GM18873 (cell line): ENCODE data around the gene FBLN1.
"Not testable (repeated sequence)": the region's sequence is repeated elsewhere in the genome, so short reads cannot be mapped to it uniquely, and the experiment has no call there.

Experiments used
- ATAC-seq: cut with Tn5 transposase; IDR thresholded peaks from one replicate; pipeline ENCODE4 v1.9.1; 2021; ENCODE audit warnings: mild to moderate bottlenecking, moderate library complexity, moderate number of reproducible peaks; ENCODE audit not compliant: unreplicated experiment, low FRiP score

The FBLN1 gene, protein sequence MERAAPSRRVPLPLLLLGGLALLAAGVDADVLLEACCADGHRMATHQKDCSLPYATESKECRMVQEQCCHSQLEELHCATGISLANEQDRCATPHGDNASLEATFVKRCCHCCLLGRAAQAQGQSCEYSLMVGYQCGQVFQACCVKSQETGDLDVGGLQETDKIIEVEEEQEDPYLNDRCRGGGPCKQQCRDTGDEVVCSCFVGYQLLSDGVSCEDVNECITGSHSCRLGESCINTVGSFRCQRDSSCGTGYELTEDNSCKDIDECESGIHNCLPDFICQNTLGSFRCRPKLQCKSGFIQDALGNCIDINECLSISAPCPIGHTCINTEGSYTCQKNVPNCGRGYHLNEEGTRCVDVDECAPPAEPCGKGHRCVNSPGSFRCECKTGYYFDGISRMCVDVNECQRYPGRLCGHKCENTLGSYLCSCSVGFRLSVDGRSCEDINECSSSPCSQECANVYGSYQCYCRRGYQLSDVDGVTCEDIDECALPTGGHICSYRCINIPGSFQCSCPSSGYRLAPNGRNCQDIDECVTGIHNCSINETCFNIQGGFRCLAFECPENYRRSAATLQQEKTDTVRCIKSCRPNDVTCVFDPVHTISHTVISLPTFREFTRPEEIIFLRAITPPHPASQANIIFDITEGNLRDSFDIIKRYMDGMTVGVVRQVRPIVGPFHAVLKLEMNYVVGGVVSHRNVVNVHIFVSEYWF

DNA sequence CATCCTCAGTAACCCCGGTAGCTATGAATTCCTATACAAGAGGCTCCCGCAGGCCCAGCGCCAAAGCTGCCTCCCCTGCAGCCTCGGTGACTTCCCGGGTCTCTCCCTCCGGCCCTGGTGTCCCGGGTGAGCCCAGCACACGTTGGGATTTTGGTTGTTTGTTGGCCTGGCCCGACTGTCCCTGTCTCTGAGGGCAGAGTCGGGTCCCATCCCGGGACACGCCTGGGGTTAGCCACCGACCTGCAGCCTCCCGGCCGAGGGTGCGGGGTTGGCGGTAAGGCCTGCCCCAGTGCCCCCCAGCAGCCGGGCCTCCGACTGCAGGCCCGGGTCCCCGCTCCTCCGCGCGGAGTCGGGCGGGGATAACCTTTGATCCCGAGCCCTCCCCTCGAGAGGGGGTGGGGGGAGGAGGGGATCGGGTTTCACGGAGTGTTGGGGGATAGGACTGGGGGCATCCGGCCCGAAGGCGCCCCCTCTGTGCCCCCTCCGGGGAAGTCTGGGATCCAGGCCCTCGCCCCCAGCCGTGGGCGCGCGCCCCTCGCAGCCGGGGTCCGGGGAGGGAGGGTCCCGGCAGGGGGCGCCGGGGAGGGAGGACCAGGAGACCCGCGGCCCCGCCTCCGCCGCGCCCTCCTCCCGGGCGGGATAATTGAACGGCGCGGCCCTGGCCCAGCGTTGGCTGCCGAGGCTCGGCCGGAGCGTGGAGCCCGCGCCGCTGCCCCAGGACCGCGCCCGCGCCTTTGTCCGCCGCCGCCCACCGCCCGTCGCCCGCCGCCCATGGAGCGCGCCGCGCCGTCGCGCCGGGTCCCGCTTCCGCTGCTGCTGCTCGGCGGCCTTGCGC lies at the start of gene FBLN1:
FBLN1 (plus strand) TSS at position 669 of the 835 bp plus-strand sequence; CDS start at position 772, 103 bp downstream.
- no peak for ATAC-seq

DNA sequence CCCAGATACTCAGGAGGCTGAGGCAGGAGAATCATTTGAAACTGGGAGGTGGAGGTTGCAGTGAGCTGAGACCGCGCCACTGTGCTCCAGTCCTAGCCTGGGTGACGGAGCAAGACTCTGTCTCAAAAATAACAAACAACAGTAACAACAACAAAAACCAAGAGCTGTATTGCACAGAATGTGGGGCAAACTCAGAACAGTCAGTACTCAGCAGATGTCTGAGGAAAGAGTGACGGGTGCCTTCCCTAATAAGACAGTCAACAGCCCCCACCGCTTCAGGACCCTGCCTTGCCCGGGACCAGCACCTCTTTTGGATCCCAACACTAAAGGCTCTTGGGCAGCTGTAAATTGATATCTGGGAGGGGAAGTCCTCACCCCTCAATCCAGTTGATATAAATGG lies 48.9 kb upstream of the FBLN1 start:
- no peak for ATAC-seq

DNA sequence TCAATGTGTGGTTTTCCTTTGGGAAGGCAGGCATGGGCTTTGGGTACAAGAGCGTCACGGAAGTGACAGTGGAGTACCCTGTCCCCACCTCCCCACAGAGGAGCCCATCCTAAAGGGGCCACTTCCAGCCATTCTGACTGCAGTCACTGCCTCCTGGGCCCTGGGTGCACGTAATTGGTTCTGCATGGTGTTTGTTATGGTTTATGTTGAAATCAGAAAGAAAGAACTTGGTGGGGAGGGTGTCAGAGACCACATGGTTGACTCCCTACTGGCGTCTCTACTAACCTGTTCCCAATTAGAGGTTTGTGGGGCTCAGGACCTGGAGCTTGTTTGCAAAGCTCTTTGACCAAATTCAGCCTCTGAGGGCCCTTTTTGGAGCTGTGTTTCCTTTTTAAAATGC lies 48.4 kb upstream of the FBLN1 start:
- ATAC-seq, result no peak

DNA sequence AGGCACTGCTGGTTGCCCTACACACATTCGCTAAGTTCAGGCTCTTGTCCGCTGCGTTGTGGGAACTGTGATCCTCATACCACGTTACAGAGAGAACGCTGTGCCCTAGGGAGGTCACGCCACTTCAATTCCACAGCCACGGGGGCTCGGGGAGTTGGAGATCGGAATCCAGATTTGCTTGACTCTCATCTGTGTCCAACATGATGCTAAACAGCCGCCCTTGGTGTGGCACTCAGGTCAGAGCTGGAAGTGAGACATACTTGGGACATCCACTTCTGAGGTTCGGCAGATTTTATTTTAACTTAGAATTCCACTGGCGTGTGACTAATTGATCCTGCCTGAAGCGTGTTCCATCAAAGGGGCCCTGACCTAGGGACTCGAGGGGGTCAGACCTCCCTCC lies 47.5 kb upstream of the FBLN1 start:
- ATAC-seq, result no peak

DNA sequence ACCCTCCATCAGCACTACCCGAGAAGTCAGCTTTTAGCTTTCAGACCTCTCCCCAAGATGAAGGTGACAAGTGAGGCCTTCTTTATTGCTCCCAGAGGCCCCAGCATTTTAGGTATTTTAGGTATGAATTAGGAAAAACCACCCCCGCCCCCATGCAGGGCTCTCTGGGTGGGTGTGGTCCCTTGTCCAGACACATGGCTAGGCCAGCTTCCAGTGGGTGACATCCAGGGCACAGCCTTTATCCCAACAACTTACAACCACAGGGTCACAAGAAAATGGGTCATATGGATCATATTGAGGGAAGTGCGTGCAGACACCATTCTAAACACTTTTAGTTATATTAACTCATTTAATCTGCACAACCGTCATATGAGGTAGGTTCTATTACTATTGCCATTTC lies 47.1 kb upstream of the FBLN1 start:
- ATAC-seq, result no peak

DNA sequence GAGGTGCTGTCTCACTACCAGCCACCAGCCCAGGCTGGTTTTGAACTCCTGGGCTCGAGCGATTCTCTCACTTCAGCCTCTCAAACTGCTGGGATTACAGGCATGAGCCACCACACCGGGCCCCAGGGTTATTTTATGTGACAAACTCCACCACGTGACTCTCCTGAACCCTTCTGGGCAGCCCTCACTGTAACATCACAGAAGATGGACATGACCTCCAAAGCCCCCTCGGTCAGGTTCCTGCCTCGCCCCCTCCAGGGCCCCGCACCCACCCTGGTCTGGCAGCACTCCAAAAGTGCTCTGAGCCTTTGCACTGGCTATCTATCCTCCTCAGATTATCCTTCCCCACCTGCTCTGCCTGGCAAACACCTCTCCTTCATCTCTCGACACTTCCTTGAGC lies 45.9 kb upstream of the FBLN1 start:
- ATAC-seq, result no peak

DNA sequence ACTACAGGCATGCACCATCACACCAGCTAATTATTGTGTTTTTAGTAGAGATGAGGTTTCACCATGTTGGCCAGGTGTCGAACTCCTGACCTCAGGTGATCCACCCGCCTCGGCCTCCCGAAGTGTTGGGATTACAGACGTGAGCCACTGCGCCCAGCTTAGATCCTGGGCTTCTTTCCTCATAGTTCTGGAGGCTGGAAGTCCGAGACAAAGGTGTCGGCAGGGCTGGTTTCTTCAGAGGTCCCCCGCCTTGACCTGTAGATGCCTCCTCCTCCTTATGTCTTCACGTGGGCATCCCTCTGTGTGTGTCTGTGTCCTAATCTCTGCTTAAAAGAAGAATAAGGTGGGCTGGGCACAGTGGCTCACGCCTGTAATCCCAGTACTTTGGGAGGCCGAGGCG lies 44.2 kb upstream of the FBLN1 start:
- no peak for ATAC-seq

DNA sequence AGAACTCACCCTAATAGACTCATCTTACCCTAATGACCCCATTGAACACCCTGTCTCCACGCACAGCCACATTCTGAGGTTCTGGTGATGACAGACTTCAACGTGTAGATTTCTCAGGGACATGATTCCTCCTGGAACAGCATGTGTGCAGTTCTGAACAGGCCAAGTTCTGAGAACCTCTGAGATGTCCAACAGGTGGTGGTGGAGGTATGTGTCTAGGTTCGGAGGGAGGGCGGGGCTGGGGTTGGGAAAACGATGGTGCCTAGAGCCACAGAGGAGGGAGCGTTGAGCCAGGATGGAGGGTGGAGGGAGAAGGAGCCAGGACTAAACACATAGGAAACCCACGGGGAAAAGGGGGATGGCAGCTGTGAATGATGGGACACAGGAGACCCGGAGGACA lies 43.4 kb upstream of the FBLN1 start:
- no peak for ATAC-seq

DNA sequence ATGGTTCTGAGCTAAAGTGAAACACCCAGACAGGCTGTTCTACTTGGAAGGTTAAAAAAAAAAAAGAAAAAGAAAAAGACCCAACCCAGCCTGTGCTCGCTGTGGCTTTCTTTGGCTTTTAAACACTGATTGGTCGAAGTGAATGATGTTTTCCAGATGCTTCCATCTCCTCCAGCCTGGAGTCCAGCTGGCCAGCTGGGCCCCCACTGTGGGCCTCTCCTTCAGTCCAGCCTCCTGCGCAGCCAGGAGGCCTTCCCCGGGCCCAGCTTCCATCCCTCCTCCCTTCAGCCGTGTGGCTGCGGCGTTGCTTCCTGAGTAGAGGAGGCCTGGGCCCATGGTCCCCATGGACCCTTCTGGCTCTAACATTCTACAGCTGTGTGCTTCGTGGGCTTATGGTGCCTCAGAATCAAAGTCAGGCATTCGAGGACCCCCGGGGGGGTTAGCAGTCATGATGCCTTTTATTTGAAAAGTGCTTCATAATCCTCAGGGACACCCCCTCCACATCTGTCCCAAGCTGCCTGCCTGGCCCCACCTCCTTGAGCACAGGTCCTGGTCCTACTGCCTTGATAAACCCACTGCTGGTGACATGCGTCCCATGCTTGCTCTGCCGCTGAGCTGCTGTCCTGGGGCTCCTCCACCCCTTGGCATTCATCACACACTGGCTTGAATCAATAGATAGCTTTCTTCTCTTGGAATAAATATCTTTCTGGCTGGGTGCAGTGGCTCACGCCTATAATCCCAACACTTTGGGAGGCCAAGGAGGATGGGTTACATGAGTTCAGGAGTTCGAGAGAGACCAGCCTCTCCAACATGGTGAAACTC lies 42.2 kb upstream of the FBLN1 start:
- no peak for ATAC-seq

DNA sequence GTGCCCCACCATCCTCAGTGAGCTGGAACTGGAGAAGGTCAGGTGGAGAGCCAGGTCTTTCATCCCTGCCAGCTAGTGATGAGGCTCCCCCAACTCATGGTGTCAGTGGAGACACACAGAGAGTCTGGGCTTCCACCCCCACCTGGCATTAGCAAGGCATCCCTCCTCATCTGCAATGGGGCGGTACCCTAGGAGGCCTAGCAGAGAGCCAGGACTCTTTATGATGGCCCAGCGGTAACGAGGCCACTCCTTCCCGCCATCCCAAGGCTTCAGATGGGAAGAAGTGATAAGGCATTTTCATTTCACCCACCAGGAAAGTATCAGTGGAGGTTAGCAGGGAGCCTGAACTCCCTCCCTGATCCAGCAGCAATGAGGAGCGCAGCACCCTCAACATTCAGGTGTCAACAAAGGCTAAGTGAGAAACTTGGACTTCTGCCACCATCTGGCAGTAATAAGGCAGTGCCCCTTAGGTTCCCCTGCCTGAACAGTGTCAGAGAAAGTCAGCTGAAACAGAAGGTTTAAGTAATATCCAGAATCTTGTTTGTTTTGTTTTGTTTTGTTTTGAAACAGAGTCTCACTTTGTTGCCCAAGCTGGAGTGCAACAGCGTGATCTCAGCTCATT lies 40.5 kb upstream of the FBLN1 start:
- no peak for ATAC-seq

DNA sequence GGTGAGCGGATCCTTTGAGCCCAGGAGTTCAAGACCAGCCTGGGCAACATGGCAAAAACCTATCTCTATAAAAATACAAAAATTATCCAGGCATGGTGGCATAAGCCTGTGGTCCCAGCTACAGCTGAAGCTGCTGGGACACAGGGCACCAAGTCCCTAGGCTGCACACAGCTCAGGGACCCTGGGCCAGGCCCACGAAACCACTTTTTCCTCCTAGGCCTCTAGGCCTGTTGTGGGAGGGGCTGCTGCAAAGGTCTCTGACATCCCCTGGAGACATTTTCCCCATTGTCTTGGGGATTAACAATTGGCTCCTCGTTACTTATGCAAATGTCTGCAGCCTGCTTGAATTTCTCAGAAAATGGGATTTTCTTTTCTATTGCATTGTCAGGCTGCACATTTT lies 39.0 kb upstream of the FBLN1 start:
- ATAC-seq, result not testable (repeated sequence)

DNA sequence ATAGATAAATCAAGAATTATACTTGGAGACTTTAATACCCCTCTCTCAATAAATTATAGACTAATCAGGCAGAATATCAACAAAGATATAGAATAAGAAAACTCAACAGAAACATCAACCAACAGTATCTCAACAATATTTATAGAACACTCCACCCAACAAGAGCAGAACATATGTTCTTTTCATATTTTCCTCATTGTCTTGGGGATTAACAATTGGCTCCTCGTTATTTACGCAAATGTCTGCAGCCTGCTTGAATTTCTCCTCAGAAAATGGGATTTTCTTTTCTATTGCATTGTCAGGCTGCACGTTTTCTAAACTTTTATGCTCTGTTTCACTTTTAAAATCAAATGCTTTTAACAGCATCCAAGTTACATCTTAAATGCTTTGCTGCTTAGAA lies 37.0 kb upstream of the FBLN1 start:
- no peak for ATAC-seq

DNA sequence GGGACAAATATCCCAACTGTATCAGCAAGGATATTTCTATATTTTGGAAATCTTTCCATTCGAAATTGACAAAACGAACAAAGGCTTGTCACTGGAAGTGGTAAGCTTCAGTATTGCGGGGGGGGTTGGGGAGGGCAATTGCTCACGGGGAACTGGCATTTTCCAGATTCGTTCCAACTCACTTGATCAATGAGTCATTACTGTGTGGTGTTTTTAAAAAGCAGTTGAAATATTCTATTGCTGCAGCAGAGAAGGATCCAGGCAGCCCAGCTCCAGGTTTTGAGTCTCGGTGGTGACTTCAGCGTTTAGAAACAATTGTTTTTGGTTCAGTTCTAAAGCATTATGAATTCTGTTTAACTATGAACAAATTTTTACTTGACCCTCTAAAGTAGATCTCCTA lies 33.8 kb upstream of the FBLN1 start:
- ATAC-seq, result no peak

DNA sequence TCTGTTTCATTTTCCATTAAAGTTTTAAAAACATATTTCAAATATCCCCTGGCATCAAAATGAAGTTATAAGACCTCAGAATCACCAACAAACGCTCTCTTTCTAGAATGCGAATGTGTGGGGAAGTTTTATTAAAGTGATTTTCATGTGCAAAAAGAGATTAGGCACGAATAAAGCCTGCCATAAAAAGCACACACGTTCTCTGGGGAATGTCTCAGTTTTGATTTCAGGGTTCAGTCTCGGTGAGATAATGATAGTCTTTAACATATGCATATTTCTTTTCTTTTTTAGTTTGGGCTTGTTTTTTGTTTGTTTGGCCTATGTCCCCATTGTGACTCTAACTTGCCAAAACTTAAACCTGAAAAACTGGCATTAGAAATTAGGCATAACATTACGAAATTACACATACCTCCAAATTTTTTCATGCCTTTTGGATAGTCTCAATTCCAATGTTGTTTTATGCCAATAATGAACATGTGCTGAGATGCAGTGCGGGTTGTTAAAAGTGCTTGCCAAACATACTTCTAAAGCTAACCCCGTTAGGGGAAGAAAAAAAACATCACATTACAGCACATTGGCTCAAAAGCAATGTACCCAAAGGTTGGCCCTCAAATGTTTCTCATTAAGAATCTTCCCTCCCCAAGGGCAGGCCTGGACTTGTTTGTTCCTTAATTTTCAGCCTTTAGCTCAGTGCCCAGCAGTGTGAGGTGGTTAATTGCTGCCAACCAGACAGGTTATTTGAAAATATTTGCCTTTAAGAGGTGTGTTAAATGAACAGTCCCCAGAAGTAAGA lies 33.2 kb upstream of the FBLN1 start:
- ATAC-seq, result no peak

DNA sequence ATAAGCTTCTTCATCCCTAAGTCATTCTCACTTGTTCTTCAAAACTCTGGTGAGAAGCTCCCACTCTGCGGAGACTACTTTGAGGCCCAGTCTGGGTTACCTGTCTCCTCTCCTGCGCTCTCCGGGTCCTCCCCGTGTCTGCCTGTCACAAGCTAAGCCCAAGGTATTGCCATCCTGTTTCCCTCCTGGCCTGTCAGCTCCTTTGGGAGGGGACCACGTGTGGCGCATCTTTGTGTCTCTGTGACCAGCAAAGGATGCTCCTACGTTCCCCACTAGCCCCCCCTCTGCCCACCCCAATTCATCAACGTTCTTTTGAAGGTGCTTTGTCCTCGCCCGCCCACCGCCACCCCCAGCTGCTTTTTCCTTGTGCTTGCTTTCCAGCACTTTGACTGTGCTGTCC lies 31.8 kb upstream of the FBLN1 start:
- ATAC-seq, result no peak

DNA sequence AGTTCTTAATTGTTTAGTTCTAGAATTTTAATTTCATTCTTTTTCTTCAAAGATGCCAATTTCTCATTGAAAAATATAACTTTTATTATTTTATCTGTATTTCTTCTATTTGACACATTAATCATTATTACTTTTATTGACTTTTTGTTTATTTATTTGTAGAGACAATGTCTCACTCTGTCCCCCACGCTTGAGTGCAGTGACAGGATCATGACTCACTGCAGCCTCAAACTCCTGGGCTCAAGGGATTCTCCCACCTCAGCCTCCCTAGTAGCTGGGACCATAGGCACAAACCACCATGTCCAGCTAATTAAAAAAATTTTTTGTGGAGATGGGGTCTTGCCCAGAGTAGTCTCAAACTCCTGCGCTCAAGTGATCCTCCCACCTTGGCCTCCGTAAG lies 30.3 kb upstream of the FBLN1 start:
- ATAC-seq, result no peak

DNA sequence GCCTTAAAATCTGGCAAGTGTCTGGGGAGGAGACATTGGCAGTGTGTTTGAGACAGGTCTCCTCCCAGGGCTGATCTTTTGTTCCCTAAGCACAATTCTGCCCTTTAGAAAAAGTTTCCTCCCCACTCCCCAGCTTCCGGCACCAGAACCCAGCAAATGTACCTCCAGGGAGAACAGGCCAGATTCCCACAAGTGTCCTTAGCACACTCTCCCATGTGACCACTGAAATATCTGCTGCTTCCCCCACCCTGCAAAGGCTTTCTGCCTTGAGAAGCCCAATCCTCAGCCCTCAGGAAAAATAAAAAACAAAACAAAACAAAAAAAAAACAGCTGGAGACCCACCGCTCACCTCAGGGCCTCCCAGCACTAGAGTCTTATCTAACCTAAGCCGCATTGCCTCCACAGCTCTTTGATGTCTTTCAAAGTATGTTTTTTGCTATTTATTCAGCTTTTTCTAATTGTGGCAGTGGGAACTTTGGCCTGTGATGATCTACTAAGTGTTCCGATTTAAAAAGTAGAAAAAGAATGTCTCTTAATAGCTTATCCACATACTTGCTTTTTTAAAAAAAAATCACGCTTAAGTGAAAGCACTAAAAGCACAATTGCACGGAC lies 29.0 kb upstream of the FBLN1 start:
- no peak for ATAC-seq

DNA sequence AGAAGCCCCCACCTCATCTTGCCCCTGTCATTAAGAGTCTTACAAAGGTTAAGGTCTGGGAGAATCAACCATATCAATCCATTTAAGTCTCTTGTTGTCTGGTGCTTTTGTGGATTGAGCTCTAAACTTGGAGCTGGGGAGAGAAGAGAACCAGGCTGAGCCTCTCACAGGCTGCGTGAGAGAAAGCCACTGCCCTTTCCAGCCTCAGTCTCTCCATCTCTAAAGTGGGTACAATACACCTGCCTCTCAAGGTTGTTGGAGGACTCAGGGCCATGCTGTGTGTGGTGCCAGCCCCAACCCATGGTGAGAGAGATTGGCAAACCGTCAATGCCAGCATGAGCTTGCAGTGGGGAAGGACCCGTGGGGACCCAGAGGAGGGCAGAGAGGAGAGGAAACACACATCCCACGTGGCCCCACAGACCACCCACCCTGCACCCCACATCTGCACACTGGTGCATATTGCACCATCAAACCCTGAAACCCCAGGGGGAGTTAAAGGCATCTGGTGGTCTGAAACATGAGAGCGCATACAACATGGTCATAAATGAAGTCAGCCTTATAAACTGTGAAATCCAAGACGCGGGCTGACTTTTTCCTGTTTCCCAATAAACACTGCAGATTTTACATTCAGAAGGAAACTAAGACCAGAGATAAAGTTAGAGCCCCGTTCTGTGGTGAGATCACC lies 27.5 kb upstream of the FBLN1 start:
- ATAC-seq, result no peak
